Neural cell (in vitro differentiated cells): ENCODE data around the gene KHDC1L. TPM values are rescaled to one million over a fixed set of nuclear protein-coding genes. Genes with fewer than 3 reads are reported as not detected.
"Not testable (repeated sequence)": the region's sequence is repeated elsewhere in the genome, so short reads cannot be mapped to it uniquely, and the experiment has no call there.

Experiments
- H2AFZ ChIP-seq: fragments of 200-600, 300-800 bp; sonication (generic), shearing (Covaris generic); 2 replicates; pipeline ENCODE4 v1.6.0; 2014; ENCODE audit warnings: low read depth, mild to moderate bottlenecking, antibody characterized with exemption, low read length, moderate library complexity
- H3F3A ChIP-seq: fragments of 200-600 bp; shearing (Covaris generic); 2 replicates; pipeline ENCODE4 v1.6.1; 2016; ENCODE audit warnings: mild to moderate bottlenecking, moderate library complexity, mixed read lengths, antibody characterized with exemption, low read length; ENCODE audit not compliant: insufficient read depth, poor library complexity, severe bottlenecking
- H3K27ac ChIP-seq: fragments of 200-600, 300-800 bp; sonication (generic), shearing (Covaris generic); 2 replicates; pipeline ENCODE4 v1.5.1; 2014; ENCODE audit warnings: mild to moderate bottlenecking, low read length, moderate library complexity
- H3K27me3 ChIP-seq: fragments of 300-800, 200-600 bp; sonication (generic), shearing (Covaris generic); 2 replicates; pipeline ENCODE4 v1.6.0; 2014; ENCODE audit warnings: mild to moderate bottlenecking, low read depth, low read length, moderate library complexity; ENCODE audit not compliant: insufficient read depth
- H3K36me3 ChIP-seq: fragments of 300-800, 200-600 bp; sonication (generic), shearing (Covaris generic); 2 replicates; pipeline ENCODE4 v1.5.1; 2014; ENCODE audit warnings: mild to moderate bottlenecking, antibody characterized with exemption, low read length, moderate library complexity; ENCODE audit not compliant: insufficient read depth
- H3K4me2 ChIP-seq: fragments of 300-800, 200-600 bp; sonication (generic), shearing (Covaris generic); 2 replicates; pipeline ENCODE4 v1.6.0; 2014; ENCODE audit warnings: mild to moderate bottlenecking, low read length
- H3K4me3 ChIP-seq: fragments of 300-800, 200-600 bp; sonication (generic), shearing (Covaris generic); 2 replicates; pipeline ENCODE4 v1.5.1; 2014; ENCODE audit warnings: mild to moderate bottlenecking, low read length, moderate library complexity
- H3K79me2 ChIP-seq: fragments of 200-600 bp; shearing (Covaris generic); replicated peaks from 2 replicates; pipeline ENCODE4 v1.6.0; 2014; ENCODE audit warnings: mild to moderate bottlenecking, low read length, moderate library complexity; ENCODE audit not compliant: insufficient read depth
- H3K9ac ChIP-seq: fragments of 300-800, 200-600 bp; sonication (generic), shearing (Covaris generic); 2 replicates; pipeline ENCODE4 v1.6.1; 2016; ENCODE audit warnings: mild to moderate bottlenecking, low read length, mixed read lengths
- H3K9me2 ChIP-seq: fragments of 200-600 bp; shearing (Covaris generic); 2 replicates; pipeline ENCODE4 v1.6.1; 2016; ENCODE audit warnings: mild to moderate bottlenecking, low read length, mixed read lengths; ENCODE audit not compliant: insufficient read depth
- H3K9me3 ChIP-seq: fragments of 200-600, 300-800 bp; sonication (generic), shearing (Covaris generic); 2 replicates; pipeline ENCODE4 v1.6.1; 2016; ENCODE audit warnings: mild to moderate bottlenecking, mixed run types, low read length, moderate library complexity, mixed read lengths
- H4K20me1 ChIP-seq: fragments of 200-600 bp; shearing (Covaris generic); 2 replicates; pipeline ENCODE4 v1.6.1; 2016; ENCODE audit warnings: mild to moderate bottlenecking, mixed run types; ENCODE audit not compliant: insufficient read depth
- CTCF ChIP-seq: fragments of 450-650 bp; IDR thresholded peaks from 2 replicates; pipeline ENCODE4 v1.5.1; 2014; ENCODE audit warnings: antibody characterized with exemption, mild to moderate bottlenecking, moderate library complexity; ENCODE audit not compliant: poor library complexity, severe bottlenecking
- EP300 ChIP-seq: fragments of 450-650 bp; conservative IDR thresholded peaks from 2 replicates; pipeline ENCODE4 v1.6.1; 2014; ENCODE audit warnings: antibody characterized with exemption, mild to moderate bottlenecking, moderate library complexity; ENCODE audit not compliant: poor library complexity, severe bottlenecking
- MXI1 ChIP-seq: fragments of 450-650 bp; conservative IDR thresholded peaks from 2 replicates; pipeline ENCODE4 v1.6.1; 2014; ENCODE audit warnings: antibody characterized with exemption, mild to moderate bottlenecking; ENCODE audit not compliant: poor library complexity, severe bottlenecking
- POLR2AphosphoS5 ChIP-seq: IDR thresholded peaks from 2 replicates; pipeline ENCODE4 v1.6.1; 2012
- REST ChIP-seq: IDR thresholded peaks from 2 replicates; pipeline ENCODE4 v1.6.1; 2012; ENCODE audit warnings: borderline replicate concordance
- SMC3 ChIP-seq: fragments of 450-650 bp; conservative IDR thresholded peaks from 2 replicates; pipeline ENCODE4 v1.6.1; 2014; ENCODE audit warnings: antibody characterized with exemption, mild to moderate bottlenecking, moderate library complexity; ENCODE audit not compliant: poor library complexity
- polyA minus RNA-seq: library from RNA; depleted of rRNA, polyadenylated mRNA; stranded (reverse); fragments of >200 nt; gene quantifications from 2 replicates; pipeline ENCODE4 v1.2.3, GENCODE V29; 2014
- polyA plus RNA-seq: library from polyadenylated mRNA; depleted of rRNA; stranded (reverse); fragments of >200 nt; gene quantifications from 2 replicates; pipeline ENCODE4 v1.2.3, GENCODE V29; 2014

Gene KHDC1L
- polyA plus RNA-seq (not detected in 2 replicates), polyA minus RNA-seq (not detected in 2 replicates)

GRCh38 chr6:73225396-73225795 lies at the start of gene KHDC1L:
KHDC1L (minus strand) TSS chr6:73225496; CDS start chr6:73225408, 88 bp downstream.
- no peaks in the 10 kb centered on the region for H3K79me2 ChIP-seq
- no peak within 1 kb of the TSS for H2AFZ ChIP-seq
- no peaks in the 10 kb centered on the region for H3K36me3 ChIP-seq
- H3F3A ChIP-seq, result no peaks in the 10 kb centered on the region
- H4K20me1 ChIP-seq, result no peaks in the 10 kb centered on the region
- no peaks in the 10 kb centered on the region for H3K27me3 ChIP-seq
- no peak within 1 kb of the TSS for H3K9ac ChIP-seq
- TF ChIP-seq EP300 (no peak), POLR2AphosphoS5 (no peak), CTCF (no peak), SMC3 (no peak), REST (no peak), MXI1 (no peak)
- no peaks in the 10 kb centered on the region for H3K9me2 ChIP-seq
- no peak within 1 kb of the TSS for H3K27ac ChIP-seq
- H3K9me3 ChIP-seq, result no peaks in the 10 kb centered on the region
- no peak within 1 kb of the TSS for H3K4me2 ChIP-seq
- no peak within 1 kb of the TSS for H3K4me3 ChIP-seq

GRCh38 chr6:73269296-73269695 lies 44.0 kb upstream of the KHDC1L start:
- not testable (repeated sequence) for H3K9me2 ChIP-seq, H3K27me3 ChIP-seq, H2AFZ ChIP-seq, H3F3A ChIP-seq, H3K4me3 ChIP-seq, H3K4me2 ChIP-seq, H3K27ac ChIP-seq, H4K20me1 ChIP-seq, H3K9me3 ChIP-seq, H3K79me2 ChIP-seq, H3K9ac ChIP-seq, H3K36me3 ChIP-seq

- H3K9me3 ChIP-seq, H3K79me2 ChIP-seq, H4K20me1 ChIP-seq, H2AFZ ChIP-seq, H3K4me3 ChIP-seq, H3F3A ChIP-seq, H3K27ac ChIP-seq, H3K4me2 ChIP-seq, H3K9ac ChIP-seq, H3K36me3 ChIP-seq, H3K27me3 ChIP-seq, H3K9me2 ChIP-seq: not testable (repeated sequence)
Observed at GRCh38 chr6:73268896-73269295, 43.6 kb upstream of the KHDC1L start.
